ENCODE data around the gene SNX1. TPM values are rescaled to one million over a fixed set of nuclear protein-coding genes. Genes with fewer than 3 reads are reported as not detected.

SNX1 gene
- total RNA-seq (39.3 and 42.9 TPM in 2 replicates), polyA plus RNA-seq (95.7 and 96.7 TPM in 2 replicates), polyA minus RNA-seq (ENCODE audit: low replicate concordance) (69.8 and 87.3 TPM in 2 replicates)
- 71.4 and 73.6 TPM in 2 replicates for polyA plus RNA-seq (2012)

- H3K36me3 ChIP-seq (ENCODE audit: control insufficient read depth, insufficient read depth, low read length), result no peaks in the 10 kb centered on the region
- H3K4me1 ChIP-seq (ENCODE audit: control insufficient read depth, extremely low read depth, insufficient read depth, low read length), result peaks cover 5% of the 10 kb centered on the region
- peaks cover 66% of the 10 kb centered on the region for H3K79me2 ChIP-seq (ENCODE audit: control insufficient read depth, insufficient read depth, low read length)
- H2AFZ ChIP-seq (ENCODE audit: low read length), result peak within 1 kb of the TSS; percentile 79
- peak; percentile 93 to 95 for DNase-seq (ENCODE audit: low read depth in 2 of 2)
- peak within 1 kb of the TSS; percentile 85 for H3K27ac ChIP-seq (ENCODE audit: insufficient read depth, low read length)
- no peaks in the 10 kb centered on the region for H3K27me3 ChIP-seq (ENCODE audit: control insufficient read depth, insufficient read depth, low read length)
- H3K9ac ChIP-seq (ENCODE audit: insufficient read depth, low read length), result peak within 1 kb of the TSS; percentile 91
- H3K4me2 ChIP-seq (ENCODE audit: extremely low read depth, insufficient read depth, low read length), result peak within 1 kb of the TSS; percentile 95
- no peaks in the 10 kb centered on the region for H3K9me3 ChIP-seq (ENCODE audit: control insufficient read depth, insufficient read depth, low read depth, low read length)
- TF ChIP-seq EZH2 (IDR thresholded peaks at IDR 0.05; ENCODE audit: low read length, missing control alignments) (no peak), CTCF (conservative IDR thresholded peaks at IDR 0.05 in 1 of 2, IDR thresholded peaks at IDR 0.05 in 1 of 2; ENCODE audit: low read depth in 1 of 2, low read length in 2 of 2) (no peak)
- no peaks in the 10 kb centered on the region for H4K20me1 ChIP-seq (ENCODE audit: control insufficient read depth, extremely low read depth, insufficient read depth, low read length)
- peak within 1 kb of the TSS; percentile 78 to 92 (median 90) for H3K4me3 ChIP-seq (replicated peaks in 1 of 4; ENCODE audit: control extremely low read depth in 1 of 4, insufficient read depth in 1 of 4, low read depth in 3 of 4, low read length in 4 of 4)
These were observed at the start of gene SNX1 for GRCh38 chr15:64095795-64096667. Gene SNX1, plus strand, starts transcription at chr15:64095982. Its CDS starts 32 bp downstream, at chr15:64096014.

- no peaks in the 10 kb centered on the region for H3K36me3 ChIP-seq (ENCODE audit: control insufficient read depth, insufficient read depth, low read length)
- H3K9me3 ChIP-seq (ENCODE audit: control insufficient read depth, insufficient read depth, low read depth, low read length), result no peaks in the 10 kb centered on the region
- no peak within 1 kb of the TSS for H3K27ac ChIP-seq (ENCODE audit: insufficient read depth, low read length)
- H3K27me3 ChIP-seq (ENCODE audit: control insufficient read depth, insufficient read depth, low read length), result peaks cover 13% of the 10 kb centered on the region
- no peaks in the 10 kb centered on the region for H3K79me2 ChIP-seq (ENCODE audit: control insufficient read depth, insufficient read depth, low read length)
- peak within 1 kb of the TSS; percentile 80 for H2AFZ ChIP-seq (ENCODE audit: low read length)
- peak within 1 kb of the TSS; percentile 26 to 65 (median 42) for H3K4me3 ChIP-seq (replicated peaks in 1 of 4; ENCODE audit: control extremely low read depth in 1 of 4, insufficient read depth in 1 of 4, low read depth in 3 of 4, low read length in 4 of 4)
- no peak for TF ChIP-seq EZH2 (IDR thresholded peaks at IDR 0.05; ENCODE audit: low read length, missing control alignments)
- peak; percentile 41 to 57 for TF ChIP-seq CTCF (conservative IDR thresholded peaks at IDR 0.05 in 1 of 2, IDR thresholded peaks at IDR 0.05 in 1 of 2; ENCODE audit: low read depth in 1 of 2, low read length in 2 of 2)
- DNase-seq (ENCODE audit: low read depth in 2 of 2), result peak; percentile 44 to 51
- peak within 1 kb of the TSS; percentile 51 for H3K9ac ChIP-seq (ENCODE audit: insufficient read depth, low read length)
- H3K4me2 ChIP-seq (ENCODE audit: extremely low read depth, insufficient read depth, low read length), result peak within 1 kb of the TSS; percentile 86
- H3K4me1 ChIP-seq (ENCODE audit: control insufficient read depth, extremely low read depth, insufficient read depth, low read length), result peaks cover 6% of the 10 kb centered on the region
- H4K20me1 ChIP-seq (ENCODE audit: control insufficient read depth, extremely low read depth, insufficient read depth, low read length), result no peaks in the 10 kb centered on the region
These were observed 49.2 kb upstream of the SNX1 start, which contains the start of gene DAPK2 for GRCh38 chr15:64046421-64047153. Gene DAPK2, minus strand, starts transcription at chr15:64046485. Its CDS starts 6,224 bp downstream, at chr15:64040261.
